Adrenal gland (tissue), 12 donors: ENCODE results near the gene ARPC4. TPM values are rescaled to one million over a fixed set of nuclear protein-coding genes. Genes with fewer than 3 reads are reported as not detected.

ENCODE experiments used
- DNase-seq, 7 donors: peaks; one replicate each; pipeline ENCODE4 v3.0.0-alpha.2; 2019 to 2020
- H3K27ac ChIP-seq, 5 donors: fragments of 200-600 bp; sonication (generic) in 4 of 5; 1 replicate in 3 of 5; 2 replicates in 2 of 5; pipeline versions ENCODE4 v1.5.1 to v1.8.0; 2016 to 2020; ENCODE audit warnings: mild to moderate bottlenecking in 1 of 5
- H3K27me3 ChIP-seq: fragments of 200-600 bp; 2 replicates; pipeline ENCODE4 v1.8.0; 2021
- H3K36me3 ChIP-seq, 2 donors: fragments of 200-600 bp; replicated peaks in 1 of 2; 1 replicate in 1 of 2; 2 replicates in 1 of 2; pipeline versions ENCODE4 v1.5.1 to v1.8.0; 2018 to 2022
- H3K4me1 ChIP-seq, 2 donors: fragments of 200-600 bp; replicated peaks in 1 of 2; 1 replicate in 1 of 2; 2 replicates in 1 of 2; pipeline versions ENCODE4 v1.5.1 to v1.8.0; 2018 to 2021
- H3K4me3 ChIP-seq, 4 donors: fragments of 200-600 bp; sonication (generic) in 3 of 4; one replicate each; pipeline ENCODE4 v1.5.1; 2016 to 2018
- H3K9me3 ChIP-seq, 3 donors: fragments of 200-600 bp; sonication (generic) in 1 of 3; replicated peaks in 1 of 3; 1 replicate in 2 of 3; 2 replicates in 1 of 3; pipeline versions ENCODE4 v1.5.1 to v1.8.0; 2016 to 2021
- CTCF ChIP-seq, 6 experiments: fragments of 450-650 bp in 4 of 6; fragments of 200-600 bp in 2 of 6; sonication (generic) in 1 of 6; IDR thresholded peaks; 1 replicate in 5 of 6; 2 replicates in 1 of 6; pipeline versions ENCODE4 v1.5.1 to v1.8.0; 2016 to 2021; ENCODE audit warnings: antibody characterized with exemption in 6 of 6, mild to moderate bottlenecking in 2 of 6, moderate library complexity in 1 of 6
- POLR2A ChIP-seq, 2 donors: fragments of 450-650 bp; IDR thresholded peaks; one replicate each; pipeline ENCODE4 v1.6.1; 2017; ENCODE audit warnings: antibody characterized with exemption in 2 of 2, mild to moderate bottlenecking in 2 of 2, moderate library complexity in 1 of 2
- WGBS, 4 donors: extraction: QIAGEN DNeasy Blood & Tissue Kit in 2 of 4; methylation state at CpG; one replicate each; pipeline versions ENCODE4 v1.1.5 to v1.1.7; 2013 to 2017; 5-methylcytosine and 5-hydroxymethylcytosine counted together
- intact Hi-C, 2 donors: fragments of 100-400 bp; cut with DNase I; formaldehyde crosslinking; loops; one replicate each; pipeline versions ENCODE4 v1.14.1 to v1.15.0; 2022 to 2023
- polyA plus RNA-seq, 3 donors: library from polyadenylated mRNA; stranded (reverse); fragments of 200-250 nt in 2 of 3; fragments of 350-450 nt in 1 of 3; fragmentation: Illumina TruSeq in 1 of 3; extraction: RNeasy Lipid Tissue Mini Kit (QIAGEN cat#74804) in 1 of 3; gene quantifications; one replicate each; pipeline ENCODE4 v1.2.3, GENCODE V29; 2013 to 2014
- total RNA-seq, 9 donors: library from RNA; depleted of rRNA in 4 of 9; stranded (reverse); fragments of >200 nt in 4 of 9; fragments of 120-200 nt in 1 of 9; fragmentation: NEBNext Ultra II Directional in 1 of 9; extraction: Animal tissue kit (Norgen Biotek cat#: 25700) in 1 of 9; gene quantifications; one replicate each; pipeline versions ENCODE4 v1.1.0 to v1.2.4, GENCODE V29; 2013 to 2023
- donor health status: healthy with polysubstance abuse.
- donor health status: Bipolar disorder and iron deficiency.
- donor health status: DM: yes; HTN: yes; CAD: no.
- donor health status: DM: no; HTN: no; CAD: no.
- donor health status: DM: no; HTN: no; CAD: no.
- donor health status: DM: yes; HTN: yes; CAD: no.

The ARPC4 gene
- total and polyA plus RNA-seq, 12 donors: 75.8 to 249 (median 176) TPM

- H3K36me3 ChIP-seq: peaks cover 0 to 67% of the 10 kb centered on the region in 2 donors
- intact Hi-C loops: no loop called here
These were observed 30.0 kb upstream of the ARPC4 start for GRCh38 chr3:9762871-9763270.

GRCh38 chr3:9765865-9766264, 27.0 kb upstream of the ARPC4 start:
- H3K27ac ChIP-seq: peak overlapping the region in 1 of 5 donors; percentile 11
- H3K4me1 ChIP-seq: peaks cover 30 to 42% of the 10 kb centered on the region in 2 donors
- H3K4me3 ChIP-seq: no peak overlapping the region
- intact Hi-C loops: no loop called here
- 82 to 88% (median 86%) methylated on average over 4 of the region's 4 CpGs for WGBS, 4 donors
- no peak for DNase-seq
- H3K27me3 ChIP-seq: no peaks in the 10 kb centered on the region
- no peaks in the 10 kb centered on the region for H3K9me3 ChIP-seq
- H3K36me3 ChIP-seq: peaks cover 0 to 43% of the 10 kb centered on the region in 2 donors
- TF ChIP-seq CTCF (IDR thresholded peaks at IDR 0.05) (no peak), POLR2A (IDR thresholded peaks at IDR 0.05) (no peak)

More at GRCh38 chr3:9762871-9763270, 30.0 kb upstream of the ARPC4 start:
- TF ChIP-seq POLR2A (IDR thresholded peaks at IDR 0.05) (no peak), CTCF (IDR thresholded peaks at IDR 0.05) (no peak)
- H3K4me3 ChIP-seq: no peak overlapping the region
- no peak for DNase-seq
- H3K9me3 ChIP-seq: no peaks in the 10 kb centered on the region
- H3K27me3 ChIP-seq: no peaks in the 10 kb centered on the region
- peaks cover 9 to 21% of the 10 kb centered on the region in 2 donors for H3K4me1 ChIP-seq
- H3K27ac ChIP-seq: no peak overlapping the region
- WGBS, 4 donors: 85 to 98% (median 92%) methylated on average over 6 to 8 of the region's 8 CpGs

- peak in 1 of 7 donors; percentile 50 for DNase-seq
- Histone ChIP-seq H3K27ac (peak overlapping the region in 2 of 5 donors; percentile 89 to 92), H3K9me3 (no peaks in the 10 kb centered on the region), H3K4me1 (peaks cover 37 to 49% of the 10 kb centered on the region in 2 donors), H3K27me3 (no peaks in the 10 kb centered on the region), H3K36me3 (peaks cover 0 to 28% of the 10 kb centered on the region in 2 donors), H3K4me3 (peak overlapping the region in 1 of 4 donors; percentile 73)
- intact Hi-C loops: no loop called here
- no peak for TF ChIP-seq CTCF (IDR thresholded peaks at IDR 0.05)
- no peak for TF ChIP-seq POLR2A (IDR thresholded peaks at IDR 0.05)
- WGBS, 4 donors: 45 to 49% (median 48%) methylated on average over 4 to 7 of the region's 7 CpGs
These were observed 25.5 kb upstream of the ARPC4 start for GRCh38 chr3:9767418-9767817.

- Histone ChIP-seq H3K36me3 (peaks cover 0 to 19% of the 10 kb centered on the region in 2 donors), H3K4me3 (peak overlapping the region in 2 of 4 donors; percentile 6 to 73), H3K9me3 (no peaks in the 10 kb centered on the region), H3K27me3 (no peaks in the 10 kb centered on the region), H3K27ac (peak overlapping the region in 3 of 5 donors; percentile 20 to 92 (median 89)), H3K4me1 (peaks cover 37 to 49% of the 10 kb centered on the region in 2 donors)
- TF ChIP-seq CTCF (IDR thresholded peaks at IDR 0.05) (no peak), POLR2A (IDR thresholded peaks at IDR 0.05) (no peak)
- intact Hi-C loops: no loop called here
- no peak for DNase-seq
- 46 to 49% (median 48%) methylated on average over 6 of the region's 6 CpGs for WGBS, 4 donors
These were observed 24.6 kb upstream of the ARPC4 start for GRCh38 chr3:9768141-9768775.
